ENCODE results near the gene STAM.

GRCh38 chr10:17713758-17714157, 69.8 kb downstream of the STAM start:
- TF ChIP-seq JUND (IDR thresholded peaks at IDR 0.05; ENCODE audit: low read depth, low read length) (no peak), ZBTB11 (CRISPR knock-in tag; IDR thresholded peaks at IDR 0.05) (no peak), BRCA1 (IDR thresholded peaks at IDR 0.05; ENCODE audit: low read depth, low read length) (no peak), MYC (IDR thresholded peaks at IDR 0.05; ENCODE audit: insufficient read depth, insufficient read length, insufficient replicate concordance, low read length, severe bottlenecking) (no peak), TAF1 (IDR thresholded peaks at IDR 0.05; ENCODE audit: borderline replicate concordance, low read depth, low read length) (no peak), CTCF (IDR thresholded peaks at IDR 0.05 in 2 of 3, conservative IDR thresholded peaks at IDR 0.05 in 1 of 3; ENCODE audit: control insufficient read depth in 2 of 3, extremely low read depth in 1 of 3, insufficient read depth in 1 of 3, low read depth in 3 of 3, low read length in 3 of 3) (no peak)
